Measurements from ENCODE around the gene PTPN21.

GRCh38 chr14:88422047-88422446, 132.8 kb downstream of the PTPN21 start:
- TF ChIP-seq CTCF (IDR thresholded peaks at IDR 0.05; ENCODE audit: low read depth, low read length) (no peak), MAX (IDR thresholded peaks at IDR 0.05; ENCODE audit: low read depth, low read length) (no peak)
